ENCODE data around the gene AP2A2.

- TF ChIP-seq CTCF (IDR thresholded peaks at IDR 0.05; ENCODE audit: low read depth, low read length, poor library complexity, severe bottlenecking) (no peak), EZH2phosphoT487 (IDR thresholded peaks at IDR 0.05; ENCODE audit: borderline replicate concordance, low read length) (no peak)
Measured at GRCh38 chr11:1027483-1028290, 102.0 kb downstream of the AP2A2 start.
